ENCODE measurements around the gene TMCC1.

DNA sequence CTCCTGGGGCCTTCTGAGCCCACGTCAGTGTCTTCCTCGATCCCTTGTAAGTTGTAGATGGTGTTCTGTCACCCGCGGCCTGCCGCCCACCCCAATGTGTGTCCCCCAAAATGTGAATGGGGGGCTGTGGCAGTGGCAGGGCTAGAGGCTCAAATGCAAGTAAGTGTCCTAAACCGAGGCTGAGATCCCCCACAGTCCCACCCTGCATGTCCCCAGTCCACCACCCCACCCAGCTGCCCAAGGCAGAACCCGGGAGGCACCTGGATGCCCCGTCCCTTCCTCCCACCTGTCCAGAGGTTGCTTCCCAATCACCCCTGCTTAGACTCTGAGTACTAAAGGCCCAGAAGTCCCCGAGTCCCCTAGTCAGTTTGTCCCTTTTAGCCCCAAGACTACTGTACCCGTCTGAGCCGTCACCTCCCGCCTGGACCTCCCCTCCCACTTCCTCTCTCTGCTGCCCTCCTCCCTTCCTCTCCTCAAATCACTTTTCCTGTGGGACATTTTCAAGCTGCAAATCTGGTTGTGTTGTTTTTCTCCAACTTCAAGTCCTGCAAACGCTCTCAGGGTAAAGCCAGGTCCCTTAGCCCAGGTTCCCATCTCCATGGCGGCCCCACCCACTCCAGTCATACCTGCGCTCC lies 275.2 kb downstream of the TMCC1 start:
- TF ChIP-seq, protein P1, sequence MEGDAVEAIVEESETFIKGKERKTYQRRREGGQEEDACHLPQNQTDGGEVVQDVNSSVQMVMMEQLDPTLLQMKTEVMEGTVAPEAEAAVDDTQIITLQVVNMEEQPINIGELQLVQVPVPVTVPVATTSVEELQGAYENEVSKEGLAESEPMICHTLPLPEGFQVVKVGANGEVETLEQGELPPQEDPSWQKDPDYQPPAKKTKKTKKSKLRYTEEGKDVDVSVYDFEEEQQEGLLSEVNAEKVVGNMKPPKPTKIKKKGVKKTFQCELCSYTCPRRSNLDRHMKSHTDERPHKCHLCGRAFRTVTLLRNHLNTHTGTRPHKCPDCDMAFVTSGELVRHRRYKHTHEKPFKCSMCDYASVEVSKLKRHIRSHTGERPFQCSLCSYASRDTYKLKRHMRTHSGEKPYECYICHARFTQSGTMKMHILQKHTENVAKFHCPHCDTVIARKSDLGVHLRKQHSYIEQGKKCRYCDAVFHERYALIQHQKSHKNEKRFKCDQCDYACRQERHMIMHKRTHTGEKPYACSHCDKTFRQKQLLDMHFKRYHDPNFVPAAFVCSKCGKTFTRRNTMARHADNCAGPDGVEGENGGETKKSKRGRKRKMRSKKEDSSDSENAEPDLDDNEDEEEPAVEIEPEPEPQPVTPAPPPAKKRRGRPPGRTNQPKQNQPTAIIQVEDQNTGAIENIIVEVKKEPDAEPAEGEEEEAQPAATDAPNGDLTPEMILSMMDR (IDR thresholded peaks at IDR 0.05) = no peak
- no peak for TF ChIP-seq ZFX (IDR thresholded peaks at IDR 0.05; ENCODE audit: borderline replicate concordance)

All from 22Rv1 (cell line).